Esophagus squamous epithelium (tissue), 5 donors: ENCODE data around the gene FAM204A. TPM values are rescaled to one million over a fixed set of nuclear protein-coding genes. Genes with fewer than 3 reads are reported as not detected.

Experiments
- DNase-seq: peaks from one replicate; lab custom pipeline; 2025; lab: John Stamatoyannopoulos, UW
- H3K27ac ChIP-seq, 4 donors: fragments of 200-600 bp; sonication (generic); one replicate each; pipeline ENCODE4 v1.5.1; 2016 to 2019; ENCODE audit warnings: mild to moderate bottlenecking in 1 of 4
- H3K27me3 ChIP-seq, 4 donors: fragments of 200-600 bp; sonication (generic); 1 replicate in 3 of 4; 2 replicates in 1 of 4; pipeline versions ENCODE4 v1.5.1 to v1.6.0; 2017 to 2021; ENCODE audit warnings: antibody characterized with exemption in 1 of 4
- H3K36me3 ChIP-seq, 3 donors: fragments of 200-600 bp; sonication (generic); one replicate each; pipeline ENCODE4 v1.5.1; 2016 to 2019
- H3K4me1 ChIP-seq, 3 donors: fragments of 200-600 bp; sonication (generic); one replicate each; pipeline ENCODE4 v1.5.1; 2017 to 2019
- H3K4me3 ChIP-seq, 4 donors: fragments of 200-600 bp; sonication (generic); 1 replicate in 3 of 4; 2 replicates in 1 of 4; pipeline ENCODE4 v1.5.1; 2016 to 2019; ENCODE audit warnings: mild to moderate bottlenecking in 2 of 4, moderate library complexity in 1 of 4
- H3K9me3 ChIP-seq, 3 donors: fragments of 200-600 bp; sonication (generic); one replicate each; pipeline ENCODE4 v1.5.1; 2016 to 2019
- CTCF ChIP-seq, 6 experiments: fragments of 450-650 bp in 4 of 6; fragments of 200-600 bp in 2 of 6; sonication (generic) in 2 of 6; IDR thresholded peaks; one replicate each; pipeline ENCODE4 v1.5.1; 2016 to 2019; ENCODE audit warnings: antibody characterized with exemption in 6 of 6, mild to moderate bottlenecking in 4 of 6, moderate library complexity in 4 of 6
- POLR2A ChIP-seq, 4 donors: fragments of 450-650 bp; IDR thresholded peaks; one replicate each; pipeline ENCODE4 v1.6.1; 2017; ENCODE audit warnings: antibody characterized with exemption in 4 of 4, mild to moderate bottlenecking in 4 of 4, moderate library complexity in 3 of 4
- WGBS, 2 donors: methylation state at CpG; one replicate each; pipeline ENCODE4 v1.1.5; 2018; 5-methylcytosine and 5-hydroxymethylcytosine counted together
- intact Hi-C: fragments of 100-400 bp; cut with DNase I; formaldehyde crosslinking; loops from one replicate; pipeline ENCODE4 v1.15.0; 2022
- total RNA-seq, 4 donors: library from RNA; depleted of rRNA; stranded (reverse); fragments of >200 nt; gene quantifications; one replicate each; pipeline ENCODE4 v1.1.0, GENCODE V29; 2016
- donor health status: DM: yes; HTN: yes; CAD: no.

The FAM204A gene
- total RNA-seq, 4 donors from 2014 or later: 8.9 to 40.8 (median 34.5) TPM

GRCh38 chr10:118309911-118310310 is 32.2 kb downstream of the FAM204A start:
- peaks cover 0 to 93% (median 3%) of the 10 kb centered on the region in 3 donors for H3K36me3 ChIP-seq
- WGBS, 2 donors: 52 to 72% methylated on average over 2 of the region's 2 CpGs
- peaks cover 0 to 6% (median 0%) of the 10 kb centered on the region in 3 donors for H3K4me1 ChIP-seq
- H3K9me3 ChIP-seq: no peaks in the 10 kb centered on the region
- no peak overlapping the region for H3K4me3 ChIP-seq
- TF ChIP-seq CTCF (IDR thresholded peaks at IDR 0.05): no peak
- no peak for TF ChIP-seq POLR2A (IDR thresholded peaks at IDR 0.05)
- H3K27ac ChIP-seq: peak overlapping the region in 2 of 4 donors; percentile 4 to 36
- DNase-seq: no peak
- intact Hi-C loops: no loop called here
- H3K27me3 ChIP-seq: no peaks in the 10 kb centered on the region

- no peak for DNase-seq
- Histone ChIP-seq H3K4me3 (no peak overlapping the region), H3K27ac (peak overlapping the region in 1 of 4 donors; percentile 12), H3K27me3 (no peaks in the 10 kb centered on the region), H3K9me3 (no peaks in the 10 kb centered on the region), H3K36me3 (peaks cover 0 to 87% (median 3%) of the 10 kb centered on the region in 3 donors), H3K4me1 (peaks cover 0 to 6% (median 0%) of the 10 kb centered on the region in 3 donors)
- 88 to 94% methylated on average over 4 to 6 of the region's 6 CpGs for WGBS, 2 donors
- intact Hi-C loops: no loop called here
- TF ChIP-seq POLR2A (IDR thresholded peaks at IDR 0.05) (no peak), CTCF (IDR thresholded peaks at IDR 0.05) (no peak)
These were observed 33.5 kb downstream of the FAM204A start for GRCh38 chr10:118308664-118309063.

GRCh38 chr10:118307859-118308258 is 34.3 kb downstream of the FAM204A start:
- WGBS, 2 donors: 49 to 71% methylated on average over 4 of the region's 4 CpGs
- intact Hi-C loops: no loop called here

GRCh38 chr10:118307220-118307619 is 34.9 kb downstream of the FAM204A start:
- peaks cover 0 to 73% (median 3%) of the 10 kb centered on the region in 3 donors for H3K36me3 ChIP-seq
- H3K4me1 ChIP-seq: peaks cover 0 to 6% (median 0%) of the 10 kb centered on the region in 3 donors
- intact Hi-C loops: no loop called here
- no peaks in the 10 kb centered on the region for H3K9me3 ChIP-seq
- H3K4me3 ChIP-seq: no peak overlapping the region
- DNase-seq: no peak
- TF ChIP-seq POLR2A (IDR thresholded peaks at IDR 0.05) (no peak), CTCF (IDR thresholded peaks at IDR 0.05) (no peak)
- no peaks in the 10 kb centered on the region for H3K27me3 ChIP-seq
- H3K27ac ChIP-seq: peak overlapping the region in 2 of 4 donors; percentile 12 to 23
- 55 to 78% methylated on average over 1 of the region's 1 CpG for WGBS, 2 donors

More at GRCh38 chr10:118307859-118308258, 34.3 kb downstream of the FAM204A start:
- Histone ChIP-seq H3K27me3 (no peaks in the 10 kb centered on the region), H3K27ac (peak overlapping the region in 3 of 4 donors; percentile 9 to 23 (median 12)), H3K9me3 (no peaks in the 10 kb centered on the region), H3K4me1 (peaks cover 0 to 6% (median 0%) of the 10 kb centered on the region in 3 donors), H3K4me3 (no peak overlapping the region), H3K36me3 (peaks cover 0 to 79% (median 3%) of the 10 kb centered on the region in 3 donors)
- TF ChIP-seq POLR2A (IDR thresholded peaks at IDR 0.05) (no peak), CTCF (IDR thresholded peaks at IDR 0.05) (no peak)
- DNase-seq: no peak

GRCh38 chr10:118305730-118306129 is 36.4 kb downstream of the FAM204A start:
- DNase-seq: no peak

More at GRCh38 chr10:118305730-118306129, 36.4 kb downstream of the FAM204A start:
- no peak overlapping the region for H3K27ac ChIP-seq
- no peak for TF ChIP-seq POLR2A (IDR thresholded peaks at IDR 0.05)
- TF ChIP-seq CTCF (IDR thresholded peaks at IDR 0.05): no peak
- 89 to 97% methylated on average over 1 of the region's 1 CpG for WGBS, 2 donors
- no peaks in the 10 kb centered on the region for H3K27me3 ChIP-seq
- peaks cover 0 to 59% (median 3%) of the 10 kb centered on the region in 3 donors for H3K36me3 ChIP-seq
- no peak overlapping the region for H3K4me3 ChIP-seq
- intact Hi-C loops: no loop called here
- peaks cover 0 to 6% (median 0%) of the 10 kb centered on the region in 3 donors for H3K4me1 ChIP-seq
- H3K9me3 ChIP-seq: no peaks in the 10 kb centered on the region
